ENCODE data around the gene ASPSCR1. TPM values are rescaled to one million over a fixed set of nuclear protein-coding genes. Genes with fewer than 3 reads are reported as not detected.
A peak's percentile ranks its signal among the peaks of the same experiment; 100 is the strongest.

The ASPSCR1 gene
- total RNA-seq, 1 experiment from 2014 or later: 51.0 TPM

- peak overlapping the region; percentile 43 for H3K9ac ChIP-seq (ENCODE audit: low read length)
- H3K27me3 ChIP-seq (ENCODE audit: insufficient read depth, low read length): no peaks in the 10 kb centered on the region
- no peaks in the 10 kb centered on the region for H3K36me3 ChIP-seq (ENCODE audit: control insufficient read depth in 1 of 2, insufficient read depth in 2 of 2, low read length in 2 of 2)
- peak overlapping the region; percentile 76 for H3K4me2 ChIP-seq (ENCODE audit: low read length)
- no peaks in the 10 kb centered on the region for H3K79me2 ChIP-seq (ENCODE audit: insufficient read depth, low read length)
- ChIA-PET CTCF (interaction anchor here (1.1 to 1.7 kb wide), 5 partner anchors 8 to 55 kb away, joined by 3 to 11 read pairs (median 4); partner anchors contain the start of genes CENPX, LRRC45 and MAFG), RAD21 (ENCODE audit: low non-redundant PET in 1 of 2, low total read pairs in 2 of 2, uncharacterized antibody in 2 of 2, unreplicated experiment in 2 of 2) (interaction anchor here (0.5 to 1.1 kb wide), 4 partner anchors 44 to 55 kb away, joined by 3 to 6 read pairs (median 6); partner anchors contain the start of genes CENPX (in 1 of the 2) and LRRC45 (in 1 of the 2)), POLR2A (interaction anchor here (0.7 to 2.0 kb wide), 4 partner anchors 9 to 131 kb away, joined by 3 to 10 read pairs (median 4); no protein-coding TSS in a partner anchor)
- TF ChIP-seq MAX (IDR thresholded peaks at IDR 0.05) (peak; percentile 97), EZH2phosphoT487 (IDR thresholded peaks at IDR 0.05; ENCODE audit: borderline replicate concordance) (no peak), YY1 (IDR thresholded peaks at IDR 0.05; ENCODE audit: extremely low read depth, insufficient replicate concordance, low read depth, low read length) (peak; percentile 43), EGR1 (IDR thresholded peaks at IDR 0.05; ENCODE audit: low read depth) (peak; percentile 100), ZFX (IDR thresholded peaks at IDR 0.05) (peak; percentile 31; the same call in 1 of the 2 replicates), JUND (IDR thresholded peaks at IDR 0.05) (no peak), SP1 (IDR thresholded peaks at IDR 0.05; ENCODE audit: low read depth) (no peak; the same call in 1 of the 2 replicates), TCF7L2 (IDR thresholded peaks at IDR 0.05; ENCODE audit: borderline replicate concordance, extremely low read depth, insufficient read depth, insufficient read length) (peak; percentile 100), POLR2AphosphoS5 (IDR thresholded peaks at IDR 0.05; ENCODE audit: low read depth, low read length) (peak; percentile 25; the same call in 1 of the 2 replicates)
- no peaks in the 10 kb centered on the region for H3K9me3 ChIP-seq (ENCODE audit: control insufficient read depth in 1 of 2, insufficient read depth in 1 of 2, low read depth in 1 of 2, low read length in 2 of 2)
- H3K4me3 ChIP-seq (replicated peaks in 1 of 2; ENCODE audit: low read depth in 1 of 2, low read length in 2 of 2): peak overlapping the region; percentile 11 to 43
- H3K9me2 ChIP-seq (ENCODE audit: insufficient read depth): no peaks in the 10 kb centered on the region
- DNase-seq (ENCODE audit: low read depth, low spot score): peak; percentile 83
- ATAC-seq: peak; percentile 82
- H2AFZ ChIP-seq (ENCODE audit: low read depth, low read length, poor library complexity, severe bottlenecking): peak overlapping the region; percentile 41
- intact Hi-C loops (cut with micrococcal nuclease): no loop called here
- H3K4me1 ChIP-seq (ENCODE audit: control insufficient read depth in 1 of 2, insufficient read depth in 2 of 2, low read length in 2 of 2): peaks cover 18 to 30% of the 10 kb centered on the region in 2 experiments
- peak overlapping the region; percentile 28; the same call in 1 of the 2 replicates for H3K27ac ChIP-seq (ENCODE audit: low read depth, low read length)
- H4K20me1 ChIP-seq (ENCODE audit: insufficient read depth): no peaks in the 10 kb centered on the region
- BruUV-seq (replicated peaks): no TSS peak
Observed at GRCh38 chr17:81967533-81968395, 9.7 kb upstream of the ASPSCR1 start.

Measured in HCT116 (cell line).